Liver (tissue), 9 donors: ENCODE data around the gene ABCC3. TPM values are rescaled to one million over a fixed set of nuclear protein-coding genes. Genes with fewer than 3 reads are reported as not detected.

Experiments used
- DNase-seq: peaks from one replicate; pipeline ENCODE4 v3.0.0-alpha.2; 2017; ENCODE audit warnings: low spot score
- H3K27ac ChIP-seq, 2 donors: one replicate each; pipeline ENCODE4 v1.7.0; 2013; ENCODE audit warnings: inconsistent platforms in 2 of 2, low read length in 2 of 2, control low read depth in 1 of 2, low read depth in 1 of 2, mild to moderate bottlenecking in 1 of 2
- H3K27me3 ChIP-seq, 4 donors: one replicate each; pipeline versions ENCODE4 v1.6.1 to v1.7.0; 2013; ENCODE audit warnings: low read length in 3 of 4, inconsistent platforms in 1 of 4, mild to moderate bottlenecking in 1 of 4, moderate library complexity in 1 of 4; ENCODE audit not compliant: control insufficient read depth in 4 of 4, insufficient read depth in 4 of 4
- H3K36me3 ChIP-seq, 4 donors: one replicate each; pipeline versions ENCODE4 v1.6.1 to v1.7.0; 2013; ENCODE audit warnings: low read length in 3 of 4, mild to moderate bottlenecking in 3 of 4, low read depth in 1 of 4, moderate library complexity in 1 of 4; ENCODE audit not compliant: control insufficient read depth in 4 of 4, insufficient read depth in 3 of 4
- H3K4me1 ChIP-seq, 4 donors: one replicate each; pipeline versions ENCODE4 v1.6.1 to v1.7.0; 2013; ENCODE audit warnings: low read length in 3 of 4, mild to moderate bottlenecking in 3 of 4, moderate library complexity in 1 of 4; ENCODE audit not compliant: control insufficient read depth in 4 of 4, insufficient read depth in 4 of 4
- H3K4me3 ChIP-seq, 3 donors: one replicate each; pipeline versions ENCODE4 v1.6.1 to v1.7.0; 2013; ENCODE audit warnings: low read length in 3 of 3, control low read depth in 1 of 3, low read depth in 1 of 3, mild to moderate bottlenecking in 1 of 3
- H3K9ac ChIP-seq, 2 donors: one replicate each; pipeline ENCODE4 v1.7.0; 2013; ENCODE audit warnings: low read length in 2 of 2, mild to moderate bottlenecking in 2 of 2, moderate library complexity in 2 of 2, control low read depth in 1 of 2, low read depth in 1 of 2
- H3K9me3 ChIP-seq, 4 donors: one replicate each; pipeline versions ENCODE4 v1.6.1 to v1.7.0; 2013; ENCODE audit warnings: low read length in 3 of 4; ENCODE audit not compliant: control insufficient read depth in 4 of 4
- FOXA2 ChIP-seq: IDR thresholded peaks from 2 replicates; pipeline ENCODE4 v1.6.1; 2016; ENCODE audit warnings: antibody characterized with exemption
- HNF4A ChIP-seq, 2 donors: conservative IDR thresholded peaks; 2 replicates each; pipeline ENCODE4 v1.6.1; 2016; ENCODE audit warnings: antibody characterized with exemption in 2 of 2, mild to moderate bottlenecking in 2 of 2
- HNF4G ChIP-seq: IDR thresholded peaks from 2 replicates; pipeline ENCODE4 v1.6.1; 2016; ENCODE audit warnings: antibody characterized with exemption
- JUND ChIP-seq, 2 donors: IDR thresholded peaks; 2 replicates each; pipeline ENCODE4 v1.6.1; 2016; ENCODE audit warnings: antibody characterized with exemption in 2 of 2
- RAD21 ChIP-seq, 2 donors: IDR thresholded peaks; 2 replicates each; pipeline ENCODE4 v1.6.1; 2016; ENCODE audit warnings: antibody characterized with exemption in 2 of 2, mild to moderate bottlenecking in 2 of 2
- RXRA ChIP-seq, 2 donors: IDR thresholded peaks; 2 replicates each; pipeline ENCODE4 v1.6.1; 2017 to 2018; ENCODE audit warnings: antibody characterized with exemption in 2 of 2, mild to moderate bottlenecking in 1 of 2
- SP1 ChIP-seq: IDR thresholded peaks from 2 replicates; pipeline ENCODE4 v1.6.1; 2018; ENCODE audit warnings: antibody characterized with exemption, mild to moderate bottlenecking
- TAF1 ChIP-seq: conservative IDR thresholded peaks from 2 replicates; pipeline ENCODE4 v1.6.1; 2016; ENCODE audit warnings: antibody characterized with exemption, mild to moderate bottlenecking
- YY1 ChIP-seq: IDR thresholded peaks from 2 replicates; pipeline ENCODE4 v1.6.1; 2016; ENCODE audit warnings: antibody characterized with exemption, mild to moderate bottlenecking
- WGBS: extraction: QIAGEN DNeasy Blood & Tissue Kit; methylation state at CpG from one replicate; pipeline ENCODE4 v1.1.7; 2013; 5-methylcytosine and 5-hydroxymethylcytosine counted together
- polyA plus RNA-seq, 2 donors: library from polyadenylated mRNA; stranded (reverse) in 1 of 2; unstranded in 1 of 2; fragments of 200-250 nt in 1 of 2; fragments of >200 nt in 1 of 2; fragmentation: Nextera tagmentation in 1 of 2; extraction: Ambion mirVana in 1 of 2; gene quantifications; one replicate each; pipeline versions ENCODE4 v1.2.1 to v1.2.3, GENCODE V29; 2013 to 2015
- total RNA-seq, 2 donors: library from RNA; depleted of rRNA; stranded (reverse); fragments of >200 nt; gene quantifications; one replicate each; pipeline ENCODE4 v1.2.3, GENCODE V29; 2014
- TF ChIP-seq, protein P1 (sequence below): IDR thresholded peaks from 2 replicates; pipeline ENCODE4 v1.6.1; 2016; ENCODE audit warnings: antibody characterized with exemption
- TF ChIP-seq, protein P2 (sequence below): fragments of 150-350 bp; IDR thresholded peaks from 2 replicates; pipeline ENCODE4 v1.5.1; 2017; ENCODE audit warnings: improper control_type of control experiment, low read depth, low read length; ENCODE audit not compliant: missing input control
- TF ChIP-seq, protein P3 (sequence below): IDR thresholded peaks from 2 replicates; pipeline ENCODE4 v1.6.1; 2016; ENCODE audit warnings: antibody characterized with exemption
- TF ChIP-seq, protein P4 (sequence below): IDR thresholded peaks from 2 replicates; pipeline ENCODE4 v1.6.1; 2016; ENCODE audit warnings: antibody characterized with exemption, mild to moderate bottlenecking
- donor health status: healthy.
- donor health status: healthy.
- donor health status: healthy.
- donor health status: healthy.
- donor health status: healthy.

Gene ABCC3
- total and polyA plus RNA-seq, 4 donors, result 10.5 to 197 (median 80.5) TPM

GRCh38 chr17:50641357-50641756, 6.7 kb downstream of the ABCC3 start:
- H3K27me3 ChIP-seq, result no peaks in the 10 kb centered on the region
- H3K9me3 ChIP-seq, result no peaks in the 10 kb centered on the region
- peak overlapping the region; percentile 31 to 48 for H3K27ac ChIP-seq
- H3K9ac ChIP-seq, result no peak overlapping the region
- WGBS, result 28% methylated on average over 3 of the region's 3 CpGs
- DNase-seq, result no peak
- no peak overlapping the region for H3K4me3 ChIP-seq
- H3K36me3 ChIP-seq, result no peaks in the 10 kb centered on the region
- peak in 1 of 2 donors; percentile 59 for TF ChIP-seq HNF4A (conservative IDR thresholded peaks at IDR 0.05)
- TF ChIP-seq HNF4G, result no peak
- peak; percentile 51 for TF ChIP-seq SP1
- TF ChIP-seq YY1, result peak; percentile 8
- TF ChIP-seq RXRA (IDR thresholded peaks at IDR 0.05), result peak; percentile 37 to 49
- peaks cover 31 to 69% (median 58%) of the 10 kb centered on the region in 4 donors for H3K4me1 ChIP-seq

DNA sequence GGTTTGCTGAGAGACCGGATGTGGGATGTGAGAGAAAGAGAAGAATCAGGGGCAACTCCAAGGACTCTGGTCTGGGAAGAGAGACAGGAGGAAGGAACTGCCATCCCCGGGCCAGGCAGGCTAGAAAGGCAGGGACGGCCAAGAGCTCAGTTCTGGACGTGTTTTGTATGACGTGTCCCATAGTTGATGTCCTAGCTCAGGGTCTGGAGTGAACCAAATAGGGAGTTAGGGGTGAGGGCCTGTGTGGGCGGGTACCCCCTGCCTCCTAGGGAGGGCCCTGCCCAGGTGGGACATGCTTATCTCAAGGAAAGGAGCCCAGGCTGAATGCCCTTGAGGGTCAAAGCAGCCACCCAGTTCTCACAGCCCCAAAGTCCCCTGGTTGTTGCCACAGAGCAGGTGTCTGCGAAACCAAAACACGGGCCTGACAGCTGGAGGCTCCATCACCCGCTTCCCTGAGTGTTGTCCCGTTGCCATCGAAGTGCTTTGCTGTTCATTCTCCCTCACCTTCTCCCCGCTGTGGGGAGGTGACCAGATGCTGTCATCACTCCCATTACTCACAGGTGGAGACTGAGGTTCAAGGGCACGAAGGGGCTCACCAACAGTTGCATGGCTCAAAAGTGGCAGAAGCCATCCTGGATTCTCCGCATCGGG, 7.5 kb downstream of the ABCC3 start:
- Histone ChIP-seq H3K4me3 (no peak overlapping the region), H3K4me1 (peaks cover 26 to 60% (median 50%) of the 10 kb centered on the region in 4 donors), H3K27ac (peak overlapping the region in 1 of 2 donors; percentile 23), H3K9me3 (no peaks in the 10 kb centered on the region), H3K36me3 (no peaks in the 10 kb centered on the region), H3K27me3 (no peaks in the 10 kb centered on the region), H3K9ac (no peak overlapping the region)
- 86% methylated on average over 15 of the region's 15 CpGs for WGBS
- no peak for DNase-seq
- TF ChIP-seq, protein P1, sequence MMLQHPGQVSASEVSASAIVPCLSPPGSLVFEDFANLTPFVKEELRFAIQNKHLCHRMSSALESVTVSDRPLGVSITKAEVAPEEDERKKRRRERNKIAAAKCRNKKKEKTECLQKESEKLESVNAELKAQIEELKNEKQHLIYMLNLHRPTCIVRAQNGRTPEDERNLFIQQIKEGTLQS, result no peak
- TF ChIP-seq, protein P2, sequence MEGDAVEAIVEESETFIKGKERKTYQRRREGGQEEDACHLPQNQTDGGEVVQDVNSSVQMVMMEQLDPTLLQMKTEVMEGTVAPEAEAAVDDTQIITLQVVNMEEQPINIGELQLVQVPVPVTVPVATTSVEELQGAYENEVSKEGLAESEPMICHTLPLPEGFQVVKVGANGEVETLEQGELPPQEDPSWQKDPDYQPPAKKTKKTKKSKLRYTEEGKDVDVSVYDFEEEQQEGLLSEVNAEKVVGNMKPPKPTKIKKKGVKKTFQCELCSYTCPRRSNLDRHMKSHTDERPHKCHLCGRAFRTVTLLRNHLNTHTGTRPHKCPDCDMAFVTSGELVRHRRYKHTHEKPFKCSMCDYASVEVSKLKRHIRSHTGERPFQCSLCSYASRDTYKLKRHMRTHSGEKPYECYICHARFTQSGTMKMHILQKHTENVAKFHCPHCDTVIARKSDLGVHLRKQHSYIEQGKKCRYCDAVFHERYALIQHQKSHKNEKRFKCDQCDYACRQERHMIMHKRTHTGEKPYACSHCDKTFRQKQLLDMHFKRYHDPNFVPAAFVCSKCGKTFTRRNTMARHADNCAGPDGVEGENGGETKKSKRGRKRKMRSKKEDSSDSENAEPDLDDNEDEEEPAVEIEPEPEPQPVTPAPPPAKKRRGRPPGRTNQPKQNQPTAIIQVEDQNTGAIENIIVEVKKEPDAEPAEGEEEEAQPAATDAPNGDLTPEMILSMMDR, result no peak
- TF ChIP-seq, protein P3, sequence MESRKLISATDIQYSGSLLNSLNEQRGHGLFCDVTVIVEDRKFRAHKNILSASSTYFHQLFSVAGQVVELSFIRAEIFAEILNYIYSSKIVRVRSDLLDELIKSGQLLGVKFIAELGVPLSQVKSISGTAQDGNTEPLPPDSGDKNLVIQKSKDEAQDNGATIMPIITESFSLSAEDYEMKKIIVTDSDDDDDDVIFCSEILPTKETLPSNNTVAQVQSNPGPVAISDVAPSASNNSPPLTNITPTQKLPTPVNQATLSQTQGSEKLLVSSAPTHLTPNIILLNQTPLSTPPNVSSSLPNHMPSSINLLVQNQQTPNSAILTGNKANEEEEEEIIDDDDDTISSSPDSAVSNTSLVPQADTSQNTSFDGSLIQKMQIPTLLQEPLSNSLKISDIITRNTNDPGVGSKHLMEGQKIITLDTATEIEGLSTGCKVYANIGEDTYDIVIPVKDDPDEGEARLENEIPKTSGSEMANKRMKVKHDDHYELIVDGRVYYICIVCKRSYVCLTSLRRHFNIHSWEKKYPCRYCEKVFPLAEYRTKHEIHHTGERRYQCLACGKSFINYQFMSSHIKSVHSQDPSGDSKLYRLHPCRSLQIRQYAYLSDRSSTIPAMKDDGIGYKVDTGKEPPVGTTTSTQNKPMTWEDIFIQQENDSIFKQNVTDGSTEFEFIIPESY, result no peak
- TF ChIP-seq RAD21 (IDR thresholded peaks at IDR 0.05), result no peak
- no peak for TF ChIP-seq FOXA2
- TF ChIP-seq SP1, result no peak

GRCh38 chr17:50642722-50643656, 8.3 kb downstream of the ABCC3 start:
- TF ChIP-seq HNF4A (conservative IDR thresholded peaks at IDR 0.05), result no peak
- no peak for TF ChIP-seq TAF1
- TF ChIP-seq HNF4G, result no peak
- TF ChIP-seq, protein P4, sequence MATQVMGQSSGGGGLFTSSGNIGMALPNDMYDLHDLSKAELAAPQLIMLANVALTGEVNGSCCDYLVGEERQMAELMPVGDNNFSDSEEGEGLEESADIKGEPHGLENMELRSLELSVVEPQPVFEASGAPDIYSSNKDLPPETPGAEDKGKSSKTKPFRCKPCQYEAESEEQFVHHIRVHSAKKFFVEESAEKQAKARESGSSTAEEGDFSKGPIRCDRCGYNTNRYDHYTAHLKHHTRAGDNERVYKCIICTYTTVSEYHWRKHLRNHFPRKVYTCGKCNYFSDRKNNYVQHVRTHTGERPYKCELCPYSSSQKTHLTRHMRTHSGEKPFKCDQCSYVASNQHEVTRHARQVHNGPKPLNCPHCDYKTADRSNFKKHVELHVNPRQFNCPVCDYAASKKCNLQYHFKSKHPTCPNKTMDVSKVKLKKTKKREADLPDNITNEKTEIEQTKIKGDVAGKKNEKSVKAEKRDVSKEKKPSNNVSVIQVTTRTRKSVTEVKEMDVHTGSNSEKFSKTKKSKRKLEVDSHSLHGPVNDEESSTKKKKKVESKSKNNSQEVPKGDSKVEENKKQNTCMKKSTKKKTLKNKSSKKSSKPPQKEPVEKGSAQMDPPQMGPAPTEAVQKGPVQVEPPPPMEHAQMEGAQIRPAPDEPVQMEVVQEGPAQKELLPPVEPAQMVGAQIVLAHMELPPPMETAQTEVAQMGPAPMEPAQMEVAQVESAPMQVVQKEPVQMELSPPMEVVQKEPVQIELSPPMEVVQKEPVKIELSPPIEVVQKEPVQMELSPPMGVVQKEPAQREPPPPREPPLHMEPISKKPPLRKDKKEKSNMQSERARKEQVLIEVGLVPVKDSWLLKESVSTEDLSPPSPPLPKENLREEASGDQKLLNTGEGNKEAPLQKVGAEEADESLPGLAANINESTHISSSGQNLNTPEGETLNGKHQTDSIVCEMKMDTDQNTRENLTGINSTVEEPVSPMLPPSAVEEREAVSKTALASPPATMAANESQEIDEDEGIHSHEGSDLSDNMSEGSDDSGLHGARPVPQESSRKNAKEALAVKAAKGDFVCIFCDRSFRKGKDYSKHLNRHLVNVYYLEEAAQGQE, result no peak
- no peak for TF ChIP-seq JUND (IDR thresholded peaks at IDR 0.05)
- TF ChIP-seq, protein P1, result no peak
- TF ChIP-seq, protein P3, result no peak
- TF ChIP-seq RAD21 (IDR thresholded peaks at IDR 0.05), result no peak
- no peak for TF ChIP-seq SP1
- H3K4me1 ChIP-seq, result peaks cover 26 to 52% (median 44%) of the 10 kb centered on the region in 4 donors
- DNase-seq, result no peak
- peaks cover 0 to under 1% (median 0%) of the 10 kb centered on the region in 4 donors for H3K36me3 ChIP-seq
- no peaks in the 10 kb centered on the region for H3K9me3 ChIP-seq
- no peak overlapping the region for H3K9ac ChIP-seq
- peak overlapping the region in 1 of 2 donors; percentile 23 for H3K27ac ChIP-seq
- WGBS, result 77% methylated on average over 10 of the region's 10 CpGs
- H3K4me3 ChIP-seq, result no peak overlapping the region
- no peaks in the 10 kb centered on the region for H3K27me3 ChIP-seq
